Mucosa of descending colon (tissue), 3 donors: ENCODE results near the gene PKD1L1. TPM values are rescaled to one million over a fixed set of nuclear protein-coding genes. Genes with fewer than 3 reads are reported as not detected.
A peak's percentile ranks its signal among the peaks of the same experiment; 100 is the strongest.
"Not testable (repeated sequence)": the region's sequence is repeated elsewhere in the genome, so short reads cannot be mapped to it uniquely, and the experiment has no call there.

Experiments used
- ATAC-seq: fragments of 200-7000 bp; cut with Tn5 transposase; one replicate; pipeline ENCODE4 v1.9.1; 2020; ENCODE audit warnings: mild to moderate bottlenecking, moderate library complexity
- DNase-seq, 3 donors: peaks; one replicate each; pipeline ENCODE4 v3.0.0-alpha.2; 2020
- H3K36me3 ChIP-seq: fragments of 200-600 bp; one replicate; pipeline ENCODE4 v1.8.0; 2021; ENCODE audit warnings: low read depth, mild to moderate bottlenecking
- H3K4me1 ChIP-seq: fragments of 200-600 bp; one replicate; pipeline ENCODE4 v1.8.0; 2021; ENCODE audit warnings: low read depth, mild to moderate bottlenecking
- H3K4me3 ChIP-seq: fragments of 200-600 bp; one replicate; pipeline ENCODE4 v1.8.0; 2021; ENCODE audit warnings: mild to moderate bottlenecking
- H3K9me3 ChIP-seq: fragments of 200-600 bp; one replicate; pipeline ENCODE4 v1.8.0; 2021; ENCODE audit warnings: mild to moderate bottlenecking
- CTCF ChIP-seq: fragments of 200-600 bp; IDR thresholded peaks from one replicate; pipeline ENCODE4 v1.8.0; 2022; ENCODE audit warnings: antibody characterized with exemption, mild to moderate bottlenecking
- intact Hi-C, 2 donors: fragments of 100-400 bp; cut with DNase I in 1 of 2; cut with micrococcal nuclease in 1 of 2; formaldehyde crosslinking; loops; one replicate each; pipeline versions ENCODE4 v1.11.0 to v1.11.1; 2022; cut with DNase I, micrococcal nuclease
- total RNA-seq, 3 donors: library from RNA; stranded (reverse); fragmentation: NEBNext Ultra II Directional in 2 of 3; extraction: Animal tissue kit (Norgen Biotek cat#: 25700) in 2 of 3; gene quantifications; one replicate each; pipeline versions ENCODE4 v1.2.1 to v1.2.4, GENCODE V29; 2021 to 2023
- donor health status: DM: no; HTN: no; CAD: no; lungs with moderate emphysema.
- donor health status: DM: no; HTN: no; CAD: no.
- donor health status: DM: no; HTN: yes; CAD: no.

Gene PKD1L1
- total RNA-seq, 3 donors from 2014 or later, result 0.60 to 0.95 (median 0.61) TPM

GRCh38 chr7:47759056-47759706 lies 189.1 kb downstream of the PKD1L1 start:
- Histone ChIP-seq H3K9me3 (no peaks in the 10 kb centered on the region), H3K36me3 (no peaks in the 10 kb centered on the region), H3K4me3 (no peak overlapping the region), H3K4me1 (no peaks in the 10 kb centered on the region)
- intact Hi-C loops, result no loop called here
- TF ChIP-seq CTCF, result no peak
- DNase-seq (no peak), ATAC-seq (no peak)

GRCh38 chr7:47758546-47758945 lies 189.7 kb downstream of the PKD1L1 start:
- no peaks in the 10 kb centered on the region for H3K9me3 ChIP-seq
- no peak for ATAC-seq
- intact Hi-C loops, result no loop called here
- no peak overlapping the region for H3K4me3 ChIP-seq
- H3K36me3 ChIP-seq, result no peaks in the 10 kb centered on the region
- H3K4me1 ChIP-seq, result no peaks in the 10 kb centered on the region
- no peak for TF ChIP-seq CTCF
- no peak for DNase-seq

GRCh38 chr7:47757921-47758411 lies 190.3 kb downstream of the PKD1L1 start:
- DNase-seq (peak in 2 of 3 donors; percentile 12 to 64), ATAC-seq (peak; percentile 86)
- H3K4me1 ChIP-seq, result no peaks in the 10 kb centered on the region
- H3K9me3 ChIP-seq, result no peaks in the 10 kb centered on the region
- H3K4me3 ChIP-seq, result no peak overlapping the region
- H3K36me3 ChIP-seq, result no peaks in the 10 kb centered on the region
- TF ChIP-seq CTCF, result no peak
- intact Hi-C loops, result no loop called here

GRCh38 chr7:47756636-47757035 lies 191.6 kb downstream of the PKD1L1 start:
- no peak overlapping the region for H3K4me3 ChIP-seq
- no peak for DNase-seq
- TF ChIP-seq CTCF, result no peak
- no peaks in the 10 kb centered on the region for H3K36me3 ChIP-seq
- no peaks in the 10 kb centered on the region for H3K9me3 ChIP-seq
- no peak for ATAC-seq
- H3K4me1 ChIP-seq, result no peaks in the 10 kb centered on the region
- intact Hi-C loops, result no loop called here

- Histone ChIP-seq H3K4me1 (no peaks in the 10 kb centered on the region), H3K9me3 (no peaks in the 10 kb centered on the region), H3K36me3 (no peaks in the 10 kb centered on the region), H3K4me3 (no peak overlapping the region)
- no peak for DNase-seq
- intact Hi-C loops, result no loop called here
- no peak for TF ChIP-seq CTCF
- no peak for ATAC-seq
Measured at GRCh38 chr7:47755248-47755647, 193.0 kb downstream of the PKD1L1 start.

GRCh38 chr7:47751724-47752123 lies 196.5 kb downstream of the PKD1L1 start:
- H3K36me3 ChIP-seq, DNase-seq, H3K4me1 ChIP-seq, H3K4me3 ChIP-seq, ATAC-seq, intact Hi-C loops, H3K9me3 ChIP-seq: not testable (repeated sequence)
